DMS 273 (cell line): ENCODE results near the gene CD160.
"Not testable (repeated sequence)": the region's sequence is repeated elsewhere in the genome, so short reads cannot be mapped to it uniquely, and the experiment has no call there.

Experiments
- DNase-seq: peaks from one replicate; lab custom pipeline; 2025; ENCODE audit not compliant: unreplicated experiment; lab: John Stamatoyannopoulos, UW

Gene CD160

DNA sequence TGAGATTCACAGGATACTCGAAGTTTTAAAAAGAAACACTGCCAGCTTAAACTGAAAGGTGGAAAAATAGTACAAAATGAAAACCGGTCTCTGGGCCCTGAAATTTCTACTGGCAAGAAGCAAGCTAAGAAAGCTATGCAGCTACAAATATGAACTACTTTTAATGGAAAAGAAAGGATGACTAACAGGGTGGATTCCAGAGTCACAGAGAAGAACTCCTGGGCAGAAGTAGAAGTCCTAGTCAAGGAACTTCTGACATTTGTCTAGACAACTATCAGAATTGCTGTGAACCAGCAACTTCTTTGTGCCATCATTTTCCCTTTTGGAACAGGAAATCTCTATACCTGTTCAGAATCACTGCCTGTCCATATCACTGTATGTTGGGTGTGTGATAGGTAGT, 38.1 kb downstream of the CD160 start:
- no peak for DNase-seq

DNA sequence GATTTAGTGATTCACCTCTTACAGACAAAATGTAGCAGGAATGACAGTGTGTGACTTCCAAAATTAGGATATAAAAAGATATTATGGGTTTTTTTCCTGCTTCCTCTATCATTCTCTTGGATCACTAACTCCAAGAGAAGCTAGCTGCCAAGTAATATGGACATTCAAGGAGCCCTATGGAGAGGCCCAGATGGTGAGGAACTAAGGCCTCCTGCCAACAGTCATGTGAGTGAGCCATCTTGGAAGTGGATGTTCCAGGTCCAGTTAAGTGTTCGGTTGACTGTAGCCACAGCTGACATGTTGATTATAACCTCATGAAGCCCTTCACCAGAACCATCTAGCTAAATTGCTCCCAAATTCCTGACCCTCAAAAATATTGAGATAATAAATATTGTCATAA, 38.8 kb downstream of the CD160 start:
- peak; percentile 69 for DNase-seq

DNA sequence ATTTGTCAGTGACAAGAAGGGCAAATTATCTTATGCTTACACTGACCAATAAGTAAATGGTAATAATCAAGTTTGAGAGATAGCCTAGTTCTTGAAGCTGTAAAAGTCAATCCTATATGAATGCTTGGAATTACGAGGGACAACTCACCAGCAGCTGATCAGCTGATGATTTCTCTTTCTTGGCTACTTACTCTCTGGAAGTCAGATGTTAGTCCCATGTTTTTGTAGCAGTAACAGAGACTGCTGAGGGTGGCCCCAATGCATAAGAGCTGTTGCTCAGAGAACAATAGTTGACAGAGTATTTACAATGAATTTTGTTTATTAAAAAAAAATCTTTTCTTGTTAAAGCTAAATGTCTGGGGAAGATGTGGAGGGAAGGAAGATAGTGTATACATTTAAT, 39.3 kb downstream of the CD160 start:
- DNase-seq: no peak

DNA sequence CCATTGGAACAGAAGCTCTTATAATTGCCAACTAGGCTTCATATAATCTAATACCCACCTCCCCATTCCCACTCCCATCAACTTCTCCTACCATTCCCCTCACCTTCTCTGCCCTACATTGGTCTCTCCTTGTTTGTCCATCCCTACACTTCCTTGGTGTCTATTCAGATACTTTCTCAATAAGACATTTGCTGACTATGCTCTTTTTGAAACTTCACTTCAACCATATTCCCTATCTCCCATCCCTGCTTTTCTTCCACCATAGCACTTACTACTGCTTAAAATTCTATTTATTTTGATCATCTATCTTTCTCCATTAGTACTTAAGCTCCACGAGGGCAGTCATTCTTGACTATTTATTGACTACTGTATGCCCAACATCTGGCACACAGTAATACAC, 40.4 kb downstream of the CD160 start:
- DNase-seq: no peak

DNA sequence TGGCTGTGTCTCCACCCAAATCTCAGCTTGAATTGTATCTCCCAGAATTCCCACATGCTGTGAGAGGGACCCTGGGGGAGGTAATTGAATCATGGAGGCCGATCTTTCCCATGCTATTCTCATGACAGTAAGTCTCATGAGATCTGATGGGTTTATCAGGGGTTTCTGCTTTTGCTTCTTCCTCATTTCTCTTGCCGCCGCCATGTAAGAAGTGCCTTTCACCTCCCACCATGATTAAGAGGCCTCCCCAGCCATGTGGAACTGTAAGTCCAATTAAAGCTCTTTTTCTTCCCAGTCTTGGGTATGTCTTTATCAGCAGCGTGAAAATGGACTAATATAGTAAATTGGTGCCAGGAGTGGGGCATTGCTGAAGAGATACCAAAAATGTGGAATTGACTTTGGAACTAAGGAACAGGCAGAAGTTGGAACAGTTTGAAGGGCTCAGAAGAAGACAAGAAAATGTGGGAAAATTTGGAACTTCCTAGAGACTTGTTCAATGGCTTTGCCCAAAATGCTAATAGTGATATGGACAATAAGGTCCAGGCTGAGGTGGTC, 41.2 kb downstream of the CD160 start:
- not testable (repeated sequence) for DNase-seq

DNA sequence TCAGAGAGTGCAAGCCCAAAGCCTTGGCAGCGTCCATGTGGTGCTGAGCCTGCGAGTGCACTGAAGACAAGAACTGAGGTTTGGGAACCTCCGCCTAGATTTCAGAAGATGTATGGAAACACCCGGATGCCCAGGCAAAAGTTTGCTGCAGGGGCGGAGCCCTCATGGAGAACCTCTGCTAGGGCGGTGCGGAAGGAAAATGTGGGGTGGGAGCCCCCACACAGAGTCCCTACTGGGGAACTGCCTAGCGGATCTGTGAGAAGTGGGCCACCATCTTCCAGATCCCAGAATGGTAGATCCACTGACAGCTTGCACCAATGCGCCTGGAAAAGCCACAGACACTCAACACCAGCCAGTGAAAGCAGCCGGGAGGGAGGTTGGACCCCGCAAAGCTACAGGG, 42.2 kb downstream of the CD160 start:
- not testable (repeated sequence) for DNase-seq

DNA sequence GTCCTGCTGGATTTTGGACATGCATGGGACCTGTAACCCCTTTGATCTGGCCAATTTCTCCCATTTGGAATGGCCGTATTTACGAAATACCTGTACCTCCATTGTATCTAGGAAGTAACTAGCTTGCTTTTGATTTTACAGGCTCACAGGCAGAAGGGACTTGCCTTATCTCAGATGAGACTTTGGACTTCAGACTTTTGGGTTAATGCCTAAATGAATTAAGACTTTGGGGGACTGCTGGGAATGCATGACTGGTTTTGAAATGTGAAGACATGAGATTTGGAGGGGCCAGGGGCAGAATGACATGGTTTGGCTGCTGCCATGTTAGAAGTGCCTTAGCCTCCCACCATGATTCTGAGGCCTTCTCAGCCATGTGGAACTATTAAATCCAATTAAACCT, 42.7 kb downstream of the CD160 start:
- not testable (repeated sequence) for DNase-seq

DNA sequence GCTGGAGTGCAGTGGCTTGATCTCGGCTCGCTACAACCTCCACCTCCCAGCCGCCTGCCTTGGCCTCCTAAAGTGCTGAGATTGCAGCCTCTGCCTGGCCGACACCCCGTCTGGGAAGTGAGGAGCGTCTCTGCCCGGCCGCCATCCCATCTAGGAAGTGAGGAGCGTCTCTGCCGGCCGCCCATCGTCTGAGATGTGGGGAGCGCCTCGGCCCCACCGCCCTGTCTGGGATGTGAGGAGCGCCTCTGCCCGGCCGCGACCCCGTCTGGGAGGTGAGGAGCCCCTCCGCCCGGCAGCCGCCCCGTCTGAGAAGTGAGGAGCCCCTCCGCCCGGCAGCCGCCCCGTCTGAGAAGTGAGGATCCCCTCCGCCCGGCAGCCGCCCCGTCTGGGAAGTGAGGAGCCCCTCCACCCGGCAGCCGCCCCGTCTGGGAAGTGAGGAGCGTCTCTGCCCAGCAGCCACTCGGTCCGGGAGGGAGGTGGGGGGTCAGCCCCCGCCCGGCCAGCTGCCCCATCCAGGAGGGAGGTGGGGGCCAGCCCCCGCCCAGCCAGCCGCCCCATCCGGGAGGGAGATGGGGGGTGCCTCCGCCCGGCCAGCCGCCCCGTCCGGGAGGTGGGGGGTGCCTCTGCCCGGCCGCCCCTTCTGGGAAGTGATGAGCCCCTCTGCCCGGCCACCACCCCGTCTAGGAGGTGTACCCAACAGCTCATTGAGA, 45.1 kb downstream of the CD160 start:
- not testable (repeated sequence) for DNase-seq

DNA sequence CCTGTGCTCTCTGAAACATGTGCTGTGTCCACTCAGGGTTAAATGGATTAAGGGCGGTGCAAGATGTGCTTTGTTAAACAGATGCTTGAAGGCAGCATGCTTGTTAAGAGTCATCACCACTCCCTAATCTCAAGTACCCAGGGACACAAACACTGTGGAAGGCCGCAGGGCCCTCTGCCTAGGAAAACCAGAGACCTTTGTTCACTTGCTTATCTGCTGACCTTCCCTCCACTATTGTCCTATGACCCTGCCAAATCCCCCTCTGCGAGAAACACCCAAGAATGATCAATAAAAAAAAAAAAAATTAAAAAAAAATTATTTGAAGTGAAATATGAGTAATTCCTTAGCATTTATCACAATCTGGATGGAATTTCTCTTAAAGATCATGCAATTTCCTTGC, 45.8 kb downstream of the CD160 start:
- DNase-seq: not testable (repeated sequence)

DNA sequence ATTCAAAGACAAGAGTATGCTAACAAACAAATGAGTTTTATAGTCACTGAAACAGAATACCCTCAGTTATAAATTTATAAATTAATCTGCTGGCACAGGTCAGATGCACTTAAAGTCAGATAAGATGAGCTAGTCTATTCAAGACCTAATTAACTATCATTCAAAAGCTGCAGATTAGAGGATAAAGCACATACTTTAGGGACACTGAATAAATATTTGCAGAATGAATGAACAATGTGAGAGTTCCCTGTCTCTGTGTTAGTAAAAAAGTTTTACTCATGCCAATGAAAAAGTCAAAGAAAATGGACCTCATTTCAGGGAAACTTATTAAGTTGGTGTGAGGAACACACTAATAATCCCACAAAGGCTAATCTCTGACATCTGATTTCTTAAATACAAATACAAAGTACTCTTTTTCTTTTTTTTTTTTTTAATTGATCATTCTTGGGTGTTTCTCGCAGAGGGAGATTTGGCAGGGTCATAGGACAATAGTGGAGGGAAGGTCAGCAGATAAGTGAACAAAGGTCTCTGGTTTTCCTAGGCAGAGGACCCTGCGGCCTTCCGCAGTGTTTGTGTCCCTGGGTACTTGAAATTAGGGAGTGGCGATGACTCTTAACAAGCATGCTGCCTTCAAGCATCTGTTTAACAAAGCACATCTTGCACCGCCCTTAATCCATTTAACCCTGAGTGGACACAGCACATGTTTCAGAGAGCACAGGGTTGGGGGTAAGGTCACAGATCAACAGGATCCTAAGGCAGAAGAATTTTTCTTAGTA, 46.5 kb downstream of the CD160 start:
- DNase-seq: not testable (repeated sequence)

DNA sequence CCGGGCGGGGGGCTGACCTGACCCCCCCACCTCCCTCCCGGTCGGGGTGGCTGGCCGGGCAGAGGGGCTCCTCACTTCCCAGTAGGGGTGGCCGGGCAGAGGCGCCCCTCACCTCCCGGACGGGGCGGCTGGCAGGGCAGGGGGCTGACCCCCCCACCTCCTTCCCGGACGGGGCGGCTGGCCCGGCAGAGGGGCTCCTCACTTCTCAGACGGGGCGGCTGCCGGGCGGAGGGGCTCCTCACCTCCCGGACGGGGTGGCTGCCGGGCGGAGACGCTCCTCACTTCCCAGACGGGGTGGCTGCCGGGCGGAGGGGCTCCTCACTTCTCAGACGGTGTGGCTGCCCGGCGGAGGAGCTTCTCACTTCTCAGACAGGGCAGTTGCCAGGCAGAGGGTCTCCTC, 47.6 kb downstream of the CD160 start:
- DNase-seq: not testable (repeated sequence)

DNA sequence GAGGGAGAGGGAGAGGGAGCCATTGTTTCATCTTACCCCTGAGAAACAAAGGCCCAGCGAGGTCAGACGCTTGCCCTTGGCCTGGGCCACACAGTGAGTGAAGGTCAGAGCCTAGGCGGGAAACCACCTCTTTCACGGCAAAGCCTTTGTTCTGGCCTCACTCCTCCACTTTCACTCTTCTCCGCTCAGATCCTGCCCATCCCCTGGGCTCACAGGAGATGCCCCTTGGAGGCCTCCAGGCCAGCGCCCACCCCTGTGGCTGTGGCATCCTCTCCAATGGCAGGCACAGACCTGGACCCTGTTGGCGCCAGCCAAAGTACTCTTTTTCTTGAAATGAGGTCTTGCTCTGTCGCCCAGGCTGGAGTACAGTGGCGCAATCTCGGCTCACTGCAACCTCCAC, 48.7 kb downstream of the CD160 start:
- not testable (repeated sequence) for DNase-seq

DNA sequence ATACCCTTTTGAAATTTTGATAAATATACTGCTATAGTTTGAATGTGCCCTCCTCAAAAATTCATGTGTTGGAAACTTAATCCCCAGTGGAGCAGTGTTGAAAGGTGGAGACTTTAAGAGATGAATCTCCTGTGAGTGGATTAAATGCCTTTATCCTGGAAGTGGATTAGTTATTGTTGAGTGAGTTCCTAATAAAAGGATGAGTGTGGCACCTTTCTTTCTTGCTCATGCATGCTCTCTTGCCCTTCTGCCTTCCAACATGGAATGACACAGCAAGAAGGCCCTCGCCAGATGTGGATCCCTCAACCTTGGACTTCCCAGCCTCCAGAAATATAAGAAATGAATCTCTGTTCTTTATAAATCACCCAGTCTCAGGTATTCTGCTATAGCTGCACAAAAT, 51.8 kb downstream of the CD160 start:
- no peak for DNase-seq

DNA sequence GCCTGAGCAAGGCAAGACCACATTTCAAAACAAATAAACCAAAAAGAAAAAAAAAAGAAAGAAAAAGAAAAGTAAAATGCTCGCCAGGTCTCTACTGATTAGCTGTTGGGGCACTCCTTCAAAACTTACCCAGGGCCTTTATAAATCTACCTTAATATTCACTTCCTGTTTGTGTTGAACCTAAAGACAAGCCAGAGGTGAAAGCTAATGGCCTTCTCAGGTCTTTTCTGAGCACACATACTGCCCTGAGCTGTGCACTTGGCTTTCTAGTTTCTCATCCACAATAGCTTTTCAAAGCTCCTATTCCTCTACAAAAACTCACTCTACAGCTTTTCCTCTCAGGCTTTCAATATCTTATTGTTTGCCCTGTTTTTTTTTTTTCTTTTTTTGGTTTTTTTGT, 54.1 kb downstream of the CD160 start:
- DNase-seq: no peak

DNA sequence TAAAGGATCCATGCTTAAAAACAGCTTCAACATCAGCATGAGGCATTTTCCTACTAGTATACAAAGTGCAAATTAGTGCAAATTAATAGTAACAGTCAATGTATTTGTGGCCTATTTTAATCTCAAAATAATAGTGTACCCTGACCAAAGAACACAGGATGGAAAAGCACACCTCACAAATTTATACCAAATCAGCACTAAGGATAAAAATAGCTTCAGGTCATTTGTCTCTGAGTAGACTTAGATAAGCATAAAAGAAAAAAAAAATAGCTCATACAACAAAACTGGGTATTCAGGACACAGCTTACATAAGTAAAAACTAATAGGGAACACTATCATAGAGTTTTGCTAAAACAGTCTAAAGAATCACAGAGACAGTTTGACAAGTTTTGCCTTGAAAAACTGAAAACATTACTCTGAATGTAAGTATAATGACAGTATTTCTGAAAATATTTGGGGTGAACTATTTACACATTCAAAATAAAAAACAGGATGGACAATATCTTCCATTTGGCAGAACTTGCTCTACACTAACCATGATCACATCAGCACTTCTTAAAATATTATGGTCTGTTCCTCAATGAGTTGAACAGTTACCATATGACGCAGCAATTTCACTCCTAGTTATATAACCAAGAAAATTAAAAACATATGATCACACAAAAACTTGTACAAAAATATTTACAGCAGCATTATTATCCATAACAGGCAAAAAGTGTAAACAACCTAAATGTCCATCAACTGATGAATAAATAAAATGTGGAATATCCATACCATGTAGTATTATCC, 58.3 kb downstream of the CD160 start:
- DNase-seq: no peak

DNA sequence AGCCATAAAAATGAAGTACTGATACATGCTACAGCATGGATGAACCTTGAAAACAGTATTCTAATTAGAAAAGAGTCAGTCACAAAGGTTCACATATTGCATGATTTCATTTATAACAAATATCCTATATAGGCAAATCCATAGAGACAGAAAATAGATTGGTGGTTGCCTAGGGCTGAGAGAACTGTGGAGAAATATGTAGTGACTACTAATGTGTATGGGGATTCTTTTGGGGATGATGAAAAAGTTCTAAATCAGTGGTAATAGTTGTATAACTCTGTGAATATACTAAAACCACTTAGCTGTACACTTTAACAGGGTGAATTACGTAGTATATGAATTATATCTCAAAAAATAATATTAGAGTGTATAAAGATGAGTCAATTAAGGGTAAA, 58.8 kb downstream of the CD160 start:
- DNase-seq: no peak

DNA sequence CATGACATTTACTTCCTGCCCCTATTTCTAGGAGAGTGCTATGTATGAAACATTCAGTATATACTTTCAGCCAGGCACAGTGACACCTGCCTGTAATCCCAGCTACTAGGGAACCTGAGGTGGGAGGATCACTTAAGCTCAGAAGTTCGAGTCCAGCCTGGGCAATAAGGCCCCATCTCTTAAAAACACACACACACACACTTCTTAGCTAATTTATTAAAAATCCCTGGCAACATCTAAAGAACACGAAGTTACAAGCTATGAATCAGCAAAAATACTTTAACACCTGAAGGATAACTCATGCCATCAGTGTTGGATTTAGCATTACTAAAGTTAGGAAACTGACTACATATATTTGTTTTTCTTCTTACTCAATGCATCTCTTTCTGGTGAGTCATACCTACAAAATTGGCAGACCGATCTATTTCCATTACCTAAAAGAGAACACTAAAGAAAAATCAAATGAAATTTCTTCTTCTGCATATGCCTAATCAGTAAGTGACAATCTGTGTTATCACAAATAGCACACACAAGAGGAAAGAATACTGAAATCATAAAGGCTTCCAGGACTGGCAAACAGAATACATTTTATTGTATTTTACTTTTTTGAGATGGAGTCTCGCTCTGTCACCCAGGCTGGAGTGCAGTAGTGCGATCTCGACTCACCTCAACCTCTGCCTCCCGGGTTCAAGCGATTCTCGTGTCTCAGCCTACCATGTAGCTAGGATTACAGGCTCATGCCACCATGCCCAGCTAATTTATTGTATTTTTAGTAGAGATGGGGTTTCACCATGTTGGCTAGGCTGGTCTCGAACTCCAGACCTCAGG, 63.2 kb downstream of the CD160 start:
- no peak for DNase-seq

DNA sequence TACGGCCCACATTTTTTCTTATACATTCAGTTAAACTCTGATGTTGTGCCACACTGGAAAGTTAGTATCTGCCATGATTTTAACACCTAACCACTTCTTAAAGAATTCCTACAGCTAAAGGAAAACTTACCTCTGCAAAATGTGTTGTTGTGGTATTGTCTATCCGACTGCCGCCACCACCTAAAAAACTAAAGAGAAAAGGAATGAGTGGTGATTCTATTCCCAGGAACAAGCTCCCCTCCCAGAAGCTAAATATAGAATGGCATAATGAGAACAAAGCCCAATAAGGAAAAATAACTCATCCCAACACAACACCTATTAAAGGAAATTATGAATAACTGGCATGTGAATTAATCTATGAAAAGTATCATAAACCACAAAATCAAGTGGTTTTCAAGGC, 65.1 kb downstream of the CD160 start:
- DNase-seq: no peak

DNA sequence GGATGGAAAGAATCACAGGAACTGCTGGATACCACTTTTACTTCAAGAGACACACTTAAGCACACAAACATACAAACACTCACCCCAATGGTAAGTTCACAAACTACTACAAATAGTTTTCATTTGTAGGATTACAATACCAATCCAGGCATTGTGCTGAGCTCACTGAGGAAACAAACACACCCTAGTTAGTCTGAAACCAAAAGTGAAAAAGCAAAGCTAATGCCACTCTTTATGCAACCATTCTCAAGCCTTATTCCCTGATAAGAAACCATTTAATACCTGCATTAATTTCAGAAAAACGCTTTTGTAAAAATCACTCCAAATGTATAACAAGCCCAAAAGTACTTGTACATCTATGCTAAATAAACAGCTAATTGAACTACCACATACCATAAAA, 66.2 kb downstream of the CD160 start:
- DNase-seq: no peak

DNA sequence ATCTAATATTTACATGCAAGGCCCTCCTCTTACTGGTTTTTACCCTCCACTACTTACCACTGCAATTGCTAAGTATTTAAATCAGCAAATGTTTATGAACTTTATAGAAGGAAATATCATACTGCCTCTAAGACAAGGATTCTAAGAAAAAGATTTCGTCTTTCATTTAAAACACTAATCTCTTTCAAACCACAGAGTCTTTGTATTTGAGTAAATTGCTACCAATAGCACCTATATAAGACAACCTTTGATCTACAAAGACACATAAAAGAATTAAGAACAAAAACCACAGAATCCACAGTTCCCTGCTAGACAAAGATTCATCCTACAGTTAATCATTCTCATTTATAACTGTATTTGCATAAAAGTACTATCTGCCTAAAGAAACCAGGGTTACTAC, 67.0 kb downstream of the CD160 start:
- DNase-seq: no peak

DNA sequence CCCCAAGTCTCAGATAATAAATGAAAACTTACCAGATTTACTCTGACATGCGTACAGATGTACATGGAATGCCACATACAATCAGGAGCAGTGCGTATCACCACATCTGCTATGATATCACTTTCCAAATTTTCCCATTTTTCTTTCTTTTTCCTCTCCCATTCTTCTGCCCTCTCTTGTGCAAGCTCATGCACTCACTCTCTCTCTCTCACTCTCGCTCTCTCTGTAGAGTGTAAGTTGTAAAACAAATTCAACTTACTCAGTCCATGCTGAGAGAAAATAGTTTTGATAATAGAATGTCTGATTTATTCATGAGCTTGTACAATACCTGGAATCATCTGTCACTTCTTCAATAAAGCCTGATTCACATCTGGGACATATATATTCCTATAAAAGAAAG, 69.3 kb downstream of the CD160 start:
- no peak for DNase-seq
